H7 (cell line): Measurements from ENCODE around the gene MEF2D. TPM values are rescaled to one million over a fixed set of nuclear protein-coding genes. Genes with fewer than 3 reads are reported as not detected.

Experiments
- DNase-seq: peaks from one replicate; pipeline ENCODE4 v3.0.0; 2012
- H3K27me3 ChIP-seq: 2 replicates; pipeline ENCODE4 v1.6.0; 2011; ENCODE audit warnings: mild to moderate bottlenecking, low read length; ENCODE audit not compliant: control insufficient read depth, insufficient read depth
- H3K36me3 ChIP-seq: replicated peaks from 2 replicates; pipeline ENCODE4 v1.5.1; 2011; ENCODE audit warnings: low read length; ENCODE audit not compliant: control insufficient read depth, insufficient read depth
- H3K4me3 ChIP-seq: 2 replicates; pipeline ENCODE4 v1.5.1; 2011; ENCODE audit warnings: low read depth, mild to moderate bottlenecking, control low read depth, low read length, moderate library complexity; ENCODE audit not compliant: insufficient read depth
- total RNA-seq: library from RNA; depleted of rRNA; stranded (reverse); fragments of >200 nt; shearing (Covaris generic); gene quantifications from 2 replicates; pipeline ENCODE4 v1.2.3, GENCODE V29; 2014

The MEF2D gene
- total RNA-seq, 1 experiment from 2014 or later, result 14.2 TPM

DNA sequence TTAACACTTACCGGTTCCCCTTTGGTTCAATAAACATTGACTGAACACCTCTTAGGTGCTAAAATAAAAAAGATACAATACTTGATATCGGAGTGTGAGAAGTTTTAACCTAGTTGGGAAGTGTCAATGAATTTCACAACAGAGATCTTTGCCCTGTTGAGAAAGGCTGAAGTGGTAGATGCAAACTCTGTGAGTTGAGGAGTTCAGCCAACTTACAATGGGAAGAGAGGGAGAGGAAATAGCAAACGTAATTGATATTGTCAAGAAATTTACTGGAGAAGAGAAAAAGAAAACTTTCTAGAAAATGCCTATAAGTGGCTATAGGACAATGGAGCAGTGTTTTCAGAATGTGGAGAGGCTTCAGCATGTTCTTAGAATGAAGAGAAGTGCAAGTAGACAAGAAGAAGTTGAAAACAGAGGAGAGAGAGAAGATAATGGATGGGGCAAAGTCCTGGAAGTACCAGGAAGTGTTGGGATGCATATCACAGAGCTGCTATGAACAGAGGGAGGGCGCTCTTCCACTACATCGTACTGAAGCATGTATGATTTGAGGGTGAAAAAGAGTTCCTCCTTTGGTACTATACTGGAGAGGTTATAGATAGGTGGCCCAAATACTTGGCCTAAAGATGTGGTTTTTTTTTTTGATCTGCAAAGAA is 48.9 kb downstream of the MEF2D start:
- Histone ChIP-seq H3K4me3 (no peak overlapping the region), H3K27me3 (no peaks in the 10 kb centered on the region), H3K36me3 (no peaks in the 10 kb centered on the region)
- no peak for DNase-seq

DNA sequence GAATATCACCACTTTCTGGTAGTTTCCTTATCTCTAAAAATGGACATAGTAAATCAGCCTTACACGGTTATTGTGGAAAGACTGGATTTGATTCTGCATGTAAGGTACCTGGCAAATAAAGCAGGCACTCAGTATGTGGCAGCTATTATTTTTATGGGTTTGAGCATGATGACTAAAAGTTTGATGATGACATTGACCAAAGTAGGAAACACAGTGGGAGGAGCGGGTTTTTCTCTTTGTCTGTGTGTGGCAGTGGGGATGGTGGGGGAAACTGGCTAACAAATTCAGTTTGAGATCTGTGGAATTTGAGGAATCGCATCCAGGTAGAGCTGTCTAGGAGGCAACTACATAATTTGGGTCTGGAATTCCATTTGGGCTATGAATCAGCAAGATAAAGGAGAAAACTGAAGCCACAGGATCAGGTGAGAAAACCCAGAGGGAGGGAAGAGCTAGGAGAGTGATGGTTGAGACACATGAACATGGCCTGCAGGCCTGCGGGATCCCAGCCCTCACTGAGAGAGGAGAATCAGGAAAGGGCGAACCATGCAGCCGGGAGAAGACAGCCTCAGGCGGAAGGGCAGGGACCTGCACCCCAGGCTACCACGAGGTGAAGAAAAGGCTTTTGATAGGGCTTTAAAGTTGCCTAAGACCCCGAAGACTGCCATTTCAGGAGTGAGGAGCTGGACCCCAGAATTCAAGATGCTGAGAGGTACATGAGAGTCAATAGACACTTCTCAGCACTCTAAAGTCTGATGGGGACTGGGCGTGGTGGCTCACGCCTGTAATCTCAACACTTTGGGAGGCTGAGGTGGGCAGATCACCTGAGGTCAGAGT is 52.2 kb downstream of the MEF2D start:
- H3K36me3 ChIP-seq, result no peaks in the 10 kb centered on the region
- peaks cover 5% of the 10 kb centered on the region for H3K27me3 ChIP-seq
- H3K4me3 ChIP-seq, result no peak overlapping the region
- DNase-seq, result no peak

DNA sequence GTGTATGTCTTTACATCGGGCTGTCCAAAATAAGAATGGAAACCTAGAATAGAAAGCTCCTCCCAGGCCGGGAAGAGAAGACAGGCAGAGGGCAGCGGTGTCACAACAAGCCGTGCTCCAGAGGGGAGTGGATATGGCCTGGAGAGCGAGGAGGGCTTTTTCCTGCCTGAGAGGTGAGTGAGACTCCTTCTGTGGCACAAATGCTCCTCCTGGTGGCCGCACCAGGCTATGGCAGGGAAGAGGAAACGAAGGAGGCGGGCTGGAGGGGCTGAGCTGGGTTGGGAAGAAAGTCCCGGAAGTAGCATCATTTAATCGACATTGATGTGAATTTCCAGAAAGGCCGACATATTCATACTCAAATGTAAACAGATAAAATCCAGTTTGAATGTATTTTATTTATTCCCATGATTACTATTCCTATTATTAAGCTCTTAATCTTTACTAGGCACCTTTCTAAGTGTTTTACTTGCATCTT is 54.7 kb downstream of the MEF2D start:
- peak; percentile 88 for DNase-seq
- H3K4me3 ChIP-seq, result no peak overlapping the region
- H3K36me3 ChIP-seq, result no peaks in the 10 kb centered on the region
- peaks cover 27% of the 10 kb centered on the region for H3K27me3 ChIP-seq

DNA sequence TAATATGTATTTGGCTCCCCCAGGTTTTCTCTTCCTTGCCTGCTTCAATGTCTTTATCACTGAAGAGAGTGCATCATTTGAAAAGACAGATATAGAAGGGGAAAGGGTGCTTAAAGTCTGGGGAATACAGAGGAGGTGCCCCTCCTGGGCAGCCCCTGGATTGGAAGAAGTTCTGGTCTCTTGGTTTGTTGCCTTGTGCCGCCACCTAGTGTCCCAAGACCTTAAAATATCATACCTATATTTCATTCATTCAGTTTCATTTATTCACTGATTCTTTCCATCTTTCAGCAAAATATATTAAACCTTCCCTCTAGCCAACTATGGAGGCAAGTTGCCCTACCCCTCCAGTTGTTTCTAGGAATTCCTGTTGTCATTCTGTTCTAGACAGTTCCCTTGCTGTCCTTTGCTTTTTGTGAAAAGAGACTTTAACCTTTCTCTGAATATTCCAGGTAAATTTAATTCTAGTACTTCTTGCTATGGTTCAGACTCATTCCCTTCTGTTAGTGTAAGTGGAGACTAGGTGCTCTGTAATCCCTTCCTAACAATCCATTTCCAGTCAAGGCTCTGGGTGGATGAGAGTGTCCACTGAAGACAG is 56.1 kb downstream of the MEF2D start:
- peaks cover 41% of the 10 kb centered on the region for H3K27me3 ChIP-seq
- DNase-seq, result peak; percentile 77

DNA sequence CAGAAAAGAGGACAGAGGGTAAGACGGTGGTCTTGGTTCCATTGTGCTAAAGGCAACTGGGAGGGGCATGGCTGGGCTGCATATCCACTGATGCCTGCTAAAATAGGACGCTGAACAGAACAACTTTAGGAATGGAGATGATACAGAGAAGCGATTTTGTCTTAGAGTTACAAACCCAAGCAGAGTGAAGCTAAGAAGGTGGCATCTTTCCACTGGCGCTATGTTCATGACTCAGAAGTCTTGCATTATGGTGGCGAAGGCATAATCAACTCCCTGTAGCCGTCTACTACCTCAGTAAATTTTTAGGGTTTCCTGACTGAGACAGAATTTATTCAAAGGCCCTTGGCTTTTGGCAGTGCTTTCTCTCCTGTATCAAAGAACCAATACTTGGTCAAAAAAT is 57.3 kb downstream of the MEF2D start:
- Histone ChIP-seq H3K27me3 (peaks cover 53% of the 10 kb centered on the region), H3K36me3 (no peaks in the 10 kb centered on the region), H3K4me3 (no peak overlapping the region)
- no peak for DNase-seq

More for the DNA sequence above, 56.1 kb downstream of the MEF2D start:
- Histone ChIP-seq H3K4me3 (no peak overlapping the region), H3K36me3 (no peaks in the 10 kb centered on the region)

DNA sequence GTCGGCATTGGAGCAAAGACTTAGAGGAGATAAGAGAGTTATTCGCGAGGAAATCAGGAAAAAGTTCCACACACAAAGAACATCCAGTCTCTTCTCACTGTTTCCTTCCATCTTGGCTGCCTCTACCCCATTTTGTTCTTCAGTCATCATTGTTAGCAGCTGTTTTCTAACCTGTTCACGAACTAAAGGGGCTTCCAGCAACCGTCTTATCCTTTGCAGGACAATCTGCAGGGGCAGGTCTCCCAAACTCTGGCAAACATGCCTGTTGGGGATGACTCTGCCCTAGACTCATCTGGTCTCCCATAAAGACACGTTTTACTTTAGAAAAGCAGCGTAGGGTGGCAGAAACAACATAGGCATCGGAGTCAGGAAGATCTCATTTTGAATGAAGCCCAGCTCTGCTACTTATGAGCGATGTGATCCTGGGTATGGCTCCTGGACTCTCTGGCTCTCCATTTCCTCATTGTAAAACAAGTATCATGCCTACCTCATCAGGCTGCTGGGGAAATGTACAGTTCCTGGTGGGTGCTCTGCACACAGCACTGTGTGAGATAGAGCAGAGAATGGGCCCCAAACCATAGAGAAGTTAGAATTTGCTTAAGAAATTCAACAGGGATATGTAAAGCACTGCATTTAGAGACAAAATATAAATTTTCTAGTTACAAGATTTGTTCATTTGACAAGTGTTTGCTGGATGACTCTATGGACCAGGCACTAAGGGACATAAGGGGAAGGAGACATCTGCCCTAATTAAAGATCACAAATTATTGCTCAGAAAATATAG is 59.7 kb downstream of the MEF2D start:
- Histone ChIP-seq H3K27me3 (peaks cover 77% of the 10 kb centered on the region), H3K4me3 (no peak overlapping the region), H3K36me3 (no peaks in the 10 kb centered on the region)
- no peak for DNase-seq

DNA sequence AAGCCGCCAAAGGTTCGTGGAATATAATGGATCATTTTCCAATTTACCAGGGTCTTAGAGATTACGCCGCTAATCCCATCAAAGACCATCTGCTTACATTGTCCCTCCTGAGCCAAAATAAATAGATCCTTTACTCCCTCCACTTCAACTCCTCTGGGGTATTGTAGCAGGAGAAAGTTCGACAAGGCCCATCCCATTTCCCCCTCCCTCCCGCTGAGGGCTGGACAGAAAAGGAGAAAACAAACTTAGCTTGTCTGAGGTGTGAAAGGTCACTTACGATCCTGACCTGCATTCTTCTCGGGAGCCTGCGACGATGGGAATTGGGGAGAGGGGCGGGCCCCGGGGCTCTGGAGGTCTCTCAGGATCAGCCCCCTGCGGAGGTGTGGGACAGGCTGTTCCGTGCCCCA is 60.8 kb downstream of the MEF2D start:
- peak; percentile 77 for DNase-seq
- H3K27me3 ChIP-seq, result peaks cover 88% of the 10 kb centered on the region
- peak overlapping the region; percentile 25 for H3K4me3 ChIP-seq

DNA sequence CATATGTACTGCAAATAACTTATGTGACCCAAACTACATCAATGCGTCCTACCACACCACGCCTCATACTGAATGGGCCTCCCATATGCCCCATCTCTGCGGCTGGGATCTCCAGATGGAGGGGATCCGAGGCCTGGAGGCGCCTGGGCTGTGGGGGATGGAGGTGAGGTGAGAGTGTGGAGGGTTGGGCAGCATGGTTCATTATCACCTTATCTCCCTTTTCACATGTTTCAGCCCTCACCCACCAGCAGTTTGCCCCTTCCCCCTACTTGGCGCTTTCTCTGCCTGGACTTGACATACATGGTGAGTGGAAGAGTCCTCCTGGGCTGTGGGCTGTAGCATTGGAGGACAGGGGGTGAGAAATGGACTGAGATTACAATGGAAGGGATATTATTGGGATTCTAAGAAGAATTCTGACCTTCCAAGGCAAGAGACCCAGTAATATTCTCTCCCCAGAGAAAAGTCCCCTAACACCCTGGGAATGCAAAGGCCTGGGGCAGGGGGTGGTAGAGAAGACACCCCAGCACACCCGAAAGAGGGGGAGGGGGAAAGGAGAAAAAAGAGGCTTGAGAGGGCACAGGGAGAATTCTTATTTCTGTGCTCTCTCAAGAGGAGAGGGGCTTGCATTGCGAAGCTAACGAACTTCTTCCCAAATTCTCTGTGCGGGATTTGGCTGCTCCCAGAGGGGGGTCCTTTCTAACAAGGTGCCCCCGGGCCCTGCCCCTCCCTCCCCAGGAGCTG is 61.4 kb downstream of the MEF2D start:
- Histone ChIP-seq H3K27me3 (peaks cover 94% of the 10 kb centered on the region), H3K4me3 (peak overlapping the region; percentile 10; the same call in 1 of the 2 replicates), H3K36me3 (no peaks in the 10 kb centered on the region)
- peak; percentile 70 for DNase-seq

More for the DNA sequence above, 60.8 kb downstream of the MEF2D start:
- no peaks in the 10 kb centered on the region for H3K36me3 ChIP-seq

DNA sequence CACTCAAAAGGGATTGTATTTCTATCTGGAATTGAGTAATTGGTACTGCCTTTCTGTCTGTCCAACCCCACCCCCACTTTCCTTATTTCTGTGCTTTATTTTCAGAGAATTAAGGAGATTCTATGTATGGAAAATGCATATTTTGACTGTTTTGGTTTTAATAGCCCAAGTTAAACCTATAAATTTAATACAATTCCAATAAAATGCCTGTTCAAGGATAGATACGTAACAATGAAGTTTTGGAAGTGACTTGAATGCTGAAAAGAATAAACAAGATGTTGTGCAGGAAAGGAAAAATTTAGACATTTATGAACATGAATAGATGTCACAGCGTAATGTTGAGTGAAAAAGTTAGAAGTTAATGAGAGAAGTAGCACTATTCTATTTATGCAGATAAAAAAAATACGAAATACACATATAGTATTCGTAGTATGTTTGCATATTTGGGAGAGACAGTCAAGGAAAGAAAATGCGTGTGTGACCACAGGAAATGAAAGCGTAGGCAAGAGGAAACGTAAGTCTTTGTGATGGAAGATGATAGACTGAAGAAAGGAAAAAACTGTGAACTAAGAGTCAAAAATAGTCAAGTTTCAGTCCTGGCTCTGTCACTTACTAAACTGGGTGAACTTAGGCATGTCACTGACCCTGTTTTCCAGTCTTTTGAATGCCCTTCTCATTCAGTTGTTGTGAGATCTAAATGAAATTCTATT is 62.1 kb downstream of the MEF2D start:
- Histone ChIP-seq H3K27me3 (peaks cover 97% of the 10 kb centered on the region), H3K4me3 (no peak overlapping the region), H3K36me3 (no peaks in the 10 kb centered on the region)
- DNase-seq, result no peak

DNA sequence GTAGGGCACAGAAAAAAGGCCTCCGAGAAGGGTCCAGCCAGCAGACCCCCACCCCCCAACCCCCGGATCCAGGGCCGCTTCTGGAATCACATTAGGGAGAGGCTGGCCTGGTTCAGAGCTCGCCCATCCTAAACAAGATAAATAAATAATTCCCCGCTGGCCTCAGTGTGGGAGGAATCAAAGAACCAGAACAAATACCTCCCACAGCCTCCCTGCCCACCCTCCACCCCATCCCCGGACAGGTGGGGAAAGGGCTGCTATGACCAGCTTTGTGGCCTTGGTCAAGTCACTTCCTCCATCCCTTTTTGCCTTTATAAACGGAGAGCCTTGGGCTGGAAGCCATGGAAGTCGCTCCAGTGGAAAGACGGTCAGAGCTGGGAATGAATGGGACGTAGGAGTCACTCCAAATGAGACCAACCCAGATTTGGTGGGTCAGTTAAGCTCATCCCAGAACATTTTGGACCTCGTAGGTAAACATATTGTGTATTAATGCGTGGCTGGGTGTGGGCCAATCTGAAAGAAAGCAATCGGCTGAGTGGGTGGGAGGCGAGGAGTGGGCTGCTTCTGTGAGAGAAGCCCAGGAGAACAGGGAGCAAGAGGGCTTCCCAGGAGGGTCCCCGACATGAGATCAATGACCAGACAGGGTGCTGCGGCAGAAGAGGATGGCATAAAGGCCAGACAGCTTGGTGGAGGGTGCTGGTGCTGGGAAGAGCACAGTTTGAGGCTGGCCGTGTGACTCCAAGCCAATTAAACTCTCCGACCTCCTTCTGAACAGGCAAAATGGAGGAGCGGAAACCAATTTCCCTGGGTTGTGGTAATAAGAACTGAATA is 63.3 kb downstream of the MEF2D start:
- Histone ChIP-seq H3K36me3 (no peaks in the 10 kb centered on the region), H3K27me3 (peaks cover 100% of the 10 kb centered on the region), H3K4me3 (no peak overlapping the region)
- DNase-seq, result no peak

DNA sequence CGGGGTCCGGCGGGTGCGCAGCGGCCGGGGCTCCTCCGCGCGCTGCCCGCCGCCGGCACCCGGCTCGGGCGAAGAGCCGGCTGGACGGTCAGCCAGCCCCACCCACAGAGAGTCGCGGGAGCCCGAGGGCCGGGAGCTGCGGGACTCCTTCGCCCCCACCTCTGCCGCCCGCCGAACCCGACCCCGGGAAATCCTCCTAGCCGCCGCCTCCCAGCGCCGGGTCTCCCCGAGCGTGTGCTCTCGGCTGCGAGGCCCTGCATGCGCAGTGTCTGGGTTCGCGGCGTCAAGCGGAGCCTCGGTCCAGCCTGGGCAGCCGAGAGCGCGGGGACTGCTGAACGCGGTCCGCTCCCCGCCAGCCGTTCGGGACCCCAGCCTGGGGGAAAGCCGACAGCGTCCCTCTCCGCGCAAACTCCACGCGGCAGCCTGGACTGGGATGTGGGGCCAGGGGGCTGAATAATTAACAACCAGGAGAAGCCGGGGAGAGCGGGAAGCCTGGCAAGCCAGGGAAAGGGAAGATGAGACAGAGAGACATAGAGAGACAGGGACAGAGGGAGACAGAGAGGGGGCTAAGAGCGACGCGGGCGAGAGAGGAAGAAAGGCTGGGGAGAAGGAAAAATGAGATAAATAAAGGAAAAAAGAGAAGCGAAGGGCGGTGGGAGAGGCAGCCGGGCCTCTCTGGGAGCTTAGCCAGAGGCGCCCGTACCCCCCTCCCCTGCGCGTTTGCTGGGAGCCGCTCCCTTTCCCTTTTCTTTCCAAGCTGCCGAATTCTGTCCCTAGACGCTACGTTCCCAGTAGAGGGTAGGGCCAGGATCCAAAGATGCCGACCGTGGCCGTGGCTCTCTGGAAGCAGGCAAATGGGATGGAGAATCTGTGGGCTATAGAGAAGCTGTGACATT is 64.2 kb downstream of the MEF2D start:
- Histone ChIP-seq H3K36me3 (no peaks in the 10 kb centered on the region), H3K27me3 (peaks cover 100% of the 10 kb centered on the region), H3K4me3 (peak overlapping the region; percentile 24)
- peak; percentile 84 for DNase-seq
